Jurkat, Clone E6-1 (cell line): ENCODE measurements around the gene MUC2.

ENCODE experiments used
- DNase-seq: peaks from one replicate; pipeline ENCODE4 v3.0.0-alpha.2; 2011; ENCODE audit warnings: low read depth, low spot score
- H3K4me3 ChIP-seq: 2 replicates; pipeline ENCODE4 v1.5.1; 2011; ENCODE audit warnings: mild to moderate bottlenecking, low read length, control low read depth, moderate library complexity

Gene MUC2

DNA sequence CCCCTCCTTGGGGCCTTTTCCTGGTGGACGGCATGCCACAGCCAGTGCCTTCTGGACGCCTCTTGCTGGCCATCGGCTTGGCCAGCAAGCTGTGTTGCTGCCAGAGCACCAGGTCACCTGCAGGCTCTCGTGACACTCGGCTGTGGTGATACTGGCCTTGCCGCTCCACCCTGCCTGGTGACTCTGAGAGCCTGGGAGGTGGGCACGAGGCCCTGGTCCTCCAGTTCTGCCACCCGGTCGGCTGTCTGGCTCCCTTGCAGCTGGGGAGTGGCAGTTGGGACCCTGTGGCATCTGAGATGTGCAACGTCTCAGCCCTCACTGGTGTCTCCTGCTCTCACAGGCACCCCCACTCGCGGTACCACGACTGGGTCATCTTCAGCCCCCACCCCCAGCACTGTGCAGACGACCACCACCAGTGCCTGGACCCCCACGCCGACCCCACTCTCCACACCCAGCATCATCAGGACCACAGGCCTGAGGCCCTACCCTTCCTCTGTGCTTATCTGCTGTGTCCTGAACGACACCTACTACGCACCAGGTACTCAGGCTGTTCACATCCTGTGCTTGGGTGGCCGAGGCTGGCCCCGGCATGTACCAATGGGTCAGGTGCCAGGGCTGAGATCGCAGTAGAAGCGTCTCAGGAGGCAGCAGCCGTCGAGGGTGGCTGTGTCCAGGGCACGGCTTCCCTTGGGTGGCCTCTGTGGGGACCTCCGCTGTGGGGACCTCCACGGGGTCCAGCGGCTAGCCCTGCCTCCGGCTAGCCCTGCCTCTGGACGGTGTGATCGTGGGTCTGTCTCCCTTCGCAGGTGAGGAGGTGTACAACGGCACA, 26.0 kb downstream of the MUC2 start:
- DNase-seq = no peak

DNA sequence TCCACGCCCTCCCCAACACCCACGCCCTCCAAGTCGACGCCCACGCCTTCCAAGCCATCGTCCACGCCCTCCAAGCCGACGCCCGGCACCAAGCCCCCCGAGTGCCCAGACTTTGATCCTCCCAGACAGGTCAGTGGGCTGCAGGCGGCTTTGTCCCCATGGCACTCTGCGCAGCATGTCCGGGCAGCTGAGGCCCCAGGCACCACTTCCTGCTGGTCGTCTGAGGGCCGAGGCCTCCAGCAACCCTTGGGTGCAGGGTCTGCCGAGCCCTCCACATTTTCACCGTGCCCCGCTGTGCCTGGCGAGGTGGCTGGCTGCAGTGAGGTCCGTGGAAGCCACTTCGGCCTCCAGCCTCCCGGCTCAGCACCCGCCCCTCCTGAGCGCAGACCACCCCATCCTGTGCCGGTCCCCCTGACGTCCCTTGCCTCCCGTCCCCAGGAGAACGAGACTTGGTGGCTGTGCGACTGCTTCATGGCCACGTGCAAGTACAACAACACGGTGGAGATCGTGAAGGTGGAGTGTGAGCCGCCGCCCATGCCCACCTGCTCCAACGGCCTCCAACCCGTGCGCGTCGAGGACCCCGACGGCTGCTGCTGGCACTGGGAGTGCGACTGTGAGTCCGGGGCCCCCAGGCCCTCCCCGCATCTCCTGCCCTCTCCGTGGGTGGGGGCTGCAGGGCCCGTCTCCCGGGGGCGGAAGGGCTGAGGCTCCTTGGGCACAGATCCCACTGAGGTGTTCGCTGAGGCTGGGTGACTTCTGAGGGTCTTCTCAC, 26.8 kb downstream of the MUC2 start:
- no peak overlapping the region for H3K4me3 ChIP-seq
- DNase-seq = no peak

More for the DNA sequence above, 26.0 kb downstream of the MUC2 start:
- H3K4me3 ChIP-seq = no peak overlapping the region

- no peak overlapping the region for H3K4me3 ChIP-seq
Observed at GRCh38 chr11:1102221-1102971, 27.7 kb downstream of the MUC2 start.

GRCh38 chr11:1102996-1103395, 28.3 kb downstream of the MUC2 start:
- no peak for DNase-seq

More at GRCh38 chr11:1102221-1102971, 27.7 kb downstream of the MUC2 start:
- DNase-seq = no peak

DNA sequence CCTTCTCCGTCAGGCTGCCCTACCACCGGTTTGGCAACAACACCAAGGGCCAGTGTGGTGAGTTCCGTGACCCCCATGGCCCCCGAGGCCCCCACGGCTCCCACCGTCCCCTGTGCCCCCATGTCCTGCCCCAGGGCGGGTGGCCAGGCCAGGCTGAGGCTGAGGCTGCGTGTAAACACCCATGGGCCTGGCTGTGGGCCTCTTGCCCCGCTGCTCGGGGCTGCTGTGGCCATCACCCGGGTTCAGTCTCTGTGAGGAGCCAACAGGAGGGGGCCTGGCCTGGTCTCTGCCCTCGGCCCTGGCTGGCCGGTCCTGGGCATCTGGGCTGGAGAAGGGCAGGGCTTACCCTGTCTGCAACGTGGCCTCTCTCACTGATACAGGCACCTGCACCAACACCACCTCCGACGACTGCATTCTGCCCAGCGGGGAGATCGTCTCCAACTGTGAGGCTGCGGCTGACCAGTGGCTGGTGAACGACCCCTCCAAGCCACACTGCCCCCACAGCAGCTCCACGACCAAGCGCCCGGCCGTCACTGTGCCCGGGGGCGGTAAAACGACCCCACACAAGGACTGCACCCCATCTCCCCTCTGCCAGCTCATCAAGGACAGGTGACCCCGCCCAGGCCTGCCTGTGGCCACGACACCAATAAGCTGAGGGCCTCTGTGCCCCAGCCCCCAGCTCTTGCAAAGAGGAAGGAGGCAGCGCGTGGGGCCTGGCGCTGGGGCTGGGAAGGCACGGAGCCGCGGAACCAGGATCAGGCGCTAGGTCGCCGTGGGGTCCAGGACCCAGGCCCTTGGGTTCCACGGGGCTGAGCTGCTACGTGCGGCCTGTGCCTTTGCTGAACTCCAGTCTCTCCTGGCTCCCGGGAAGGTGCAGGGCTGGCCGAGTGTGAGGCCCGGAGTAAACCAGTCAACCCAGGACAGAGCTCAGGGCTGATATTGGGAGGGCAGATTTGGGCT, 29.0 kb downstream of the MUC2 start:
- no peak overlapping the region for H3K4me3 ChIP-seq
- DNase-seq = no peak

More at GRCh38 chr11:1102996-1103395, 28.3 kb downstream of the MUC2 start:
- no peak overlapping the region for H3K4me3 ChIP-seq

- H3K4me3 ChIP-seq = no peak overlapping the region
- DNase-seq = no peak
Observed at GRCh38 chr11:1104411-1105182, 29.9 kb downstream of the MUC2 start.

DNA sequence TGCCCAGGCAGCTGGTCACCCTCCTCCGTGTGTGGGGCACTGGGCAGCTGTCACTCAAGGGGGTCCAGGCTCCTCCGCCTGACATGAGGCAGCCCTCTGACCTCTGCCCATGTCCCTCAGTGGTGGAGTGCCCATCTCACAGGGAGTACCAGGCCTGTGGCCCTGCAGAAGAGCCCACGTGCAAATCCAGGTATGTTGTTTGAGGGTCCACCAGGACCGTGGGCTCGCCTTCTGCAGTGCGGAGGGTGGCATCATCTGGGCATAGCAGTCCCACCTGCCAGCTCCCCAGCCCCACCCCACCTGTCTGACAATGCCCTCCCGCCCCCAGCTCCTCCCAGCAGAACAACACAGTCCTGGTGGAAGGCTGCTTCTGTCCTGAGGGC, 30.5 kb downstream of the MUC2 start:
- DNase-seq = no peak
- H3K4me3 ChIP-seq = no peak overlapping the region

- no peak overlapping the region for H3K4me3 ChIP-seq
- DNase-seq = no peak
Observed at GRCh38 chr11:1106387-1106786, 31.7 kb downstream of the MUC2 start.

- no peak for DNase-seq
- H3K4me3 ChIP-seq = no peak overlapping the region
Observed at GRCh38 chr11:1107316-1108245, 32.9 kb downstream of the MUC2 start.

DNA sequence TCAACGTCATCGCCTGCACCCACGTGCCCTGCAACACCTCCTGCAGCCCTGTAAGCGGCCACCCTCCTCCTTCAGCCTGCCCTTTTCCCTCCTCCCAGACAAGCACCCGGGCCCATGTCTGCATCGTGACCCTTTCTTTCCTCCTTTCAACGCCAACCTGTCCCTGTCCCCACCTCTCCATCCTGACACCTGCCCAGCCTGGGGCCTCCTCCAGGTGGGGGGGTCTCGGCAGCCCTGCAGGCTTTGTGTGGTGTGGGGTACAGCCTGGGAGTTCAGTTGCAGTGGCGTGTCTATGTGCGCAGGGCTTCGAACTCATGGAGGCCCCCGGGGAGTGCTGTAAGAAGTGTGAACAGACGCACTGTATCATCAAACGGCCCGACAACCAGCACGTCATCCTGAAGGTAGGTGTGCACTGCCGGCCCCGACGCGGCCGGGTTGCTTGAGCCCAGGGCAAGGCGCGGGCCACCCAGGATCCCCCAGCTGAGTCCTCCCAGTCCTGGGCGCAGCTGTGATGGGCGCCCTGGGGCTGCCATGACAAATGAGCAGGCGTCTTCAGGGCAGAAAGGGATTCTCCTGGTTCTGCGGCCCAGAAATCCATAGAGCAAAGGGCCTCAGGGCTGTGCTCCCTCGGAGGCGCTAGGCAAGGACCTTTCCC, 33.7 kb downstream of the MUC2 start:
- H3K4me3 ChIP-seq = no peak overlapping the region
- no peak for DNase-seq

DNA sequence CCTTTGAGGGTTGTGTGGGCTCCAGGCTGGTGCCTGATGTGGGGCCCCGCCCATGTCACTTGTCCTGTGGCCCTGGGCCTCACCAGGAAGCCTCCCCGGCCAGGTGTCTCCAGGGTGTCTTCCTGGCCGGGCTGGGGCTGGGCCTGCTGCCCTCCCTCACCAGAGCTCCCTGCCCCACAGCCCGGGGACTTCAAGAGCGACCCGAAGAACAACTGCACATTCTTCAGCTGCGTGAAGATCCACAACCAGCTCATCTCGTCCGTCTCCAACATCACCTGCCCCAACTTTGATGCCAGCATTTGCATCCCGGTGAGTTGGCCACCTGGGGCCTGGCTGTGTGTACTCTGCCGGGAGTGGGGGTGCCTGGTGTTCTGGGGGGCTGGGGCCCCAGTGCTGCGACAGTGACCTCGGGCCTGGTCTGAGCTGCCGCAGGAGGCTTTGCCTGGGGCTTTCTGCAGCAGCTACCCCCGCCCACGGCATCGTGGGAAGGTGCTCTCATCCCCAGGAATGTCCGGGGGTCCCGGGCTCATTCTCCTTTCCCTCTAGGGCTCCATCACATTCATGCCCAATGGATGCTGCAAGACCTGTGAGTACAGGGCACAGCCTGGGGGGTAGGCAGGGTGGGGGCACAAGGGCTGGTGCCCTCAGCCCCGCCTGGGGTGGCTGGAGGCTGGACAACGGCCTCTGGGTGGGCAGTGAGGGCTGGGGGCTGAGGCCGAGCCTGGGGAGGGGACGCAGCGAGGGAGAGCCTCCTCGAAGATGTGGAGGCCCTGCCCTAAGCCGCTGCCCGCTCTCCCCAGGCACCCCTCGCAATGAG, 34.6 kb downstream of the MUC2 start:
- DNase-seq = no peak
- H3K4me3 ChIP-seq = no peak overlapping the region

GRCh38 chr11:1109918-1110705, 35.4 kb downstream of the MUC2 start:
- no peak overlapping the region for H3K4me3 ChIP-seq
- no peak for DNase-seq

DNA sequence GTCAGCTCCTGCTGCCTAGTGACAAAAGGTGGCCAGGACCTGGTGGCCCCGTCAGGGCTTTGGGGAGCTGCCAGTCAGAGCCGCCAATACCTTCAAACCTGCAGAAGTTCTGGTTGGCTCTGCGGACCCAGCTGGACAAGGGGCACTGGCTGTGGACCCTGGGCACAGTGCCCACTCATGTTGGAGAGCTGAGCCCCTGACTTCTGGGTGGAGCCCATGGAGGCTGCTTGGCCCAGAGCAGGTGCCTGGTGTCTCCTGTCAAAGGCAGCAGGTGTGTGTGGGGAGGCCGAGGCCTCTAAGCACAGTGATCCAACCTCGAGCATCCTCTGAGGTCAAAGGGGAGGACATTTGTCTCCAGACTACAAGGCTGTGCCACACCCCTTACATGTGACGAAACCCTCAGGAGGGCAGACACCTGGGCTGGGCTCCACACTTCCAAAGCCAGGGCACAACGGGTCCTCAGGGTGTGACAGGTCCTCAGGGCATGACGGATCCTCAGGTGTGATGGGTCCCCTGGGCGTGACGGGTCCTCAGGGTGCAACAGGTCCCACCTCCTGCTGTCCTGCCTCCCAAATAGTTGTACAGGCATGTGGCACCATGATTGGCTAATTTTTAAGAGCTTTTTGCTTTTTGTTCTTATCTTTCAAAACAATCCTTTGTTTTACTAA, 37.0 kb downstream of the MUC2 start:
- no peak for DNase-seq
- no peak overlapping the region for H3K4me3 ChIP-seq

GRCh38 chr11:1112351-1113191, 37.9 kb downstream of the MUC2 start:
- H3K4me3 ChIP-seq = no peak overlapping the region
- no peak for DNase-seq
